GM19372 (cell line): ENCODE measurements around the gene LRMDA.
"Not testable (repeated sequence)": the region's sequence is repeated elsewhere in the genome, so short reads cannot be mapped to it uniquely, and the experiment has no call there.

Experiments
- ATAC-seq: cut with Tn5 transposase; IDR thresholded peaks from one replicate; pipeline ENCODE4 v1.9.1; 2021; ENCODE audit warnings: mild to moderate bottlenecking, low read depth, moderate library complexity; ENCODE audit not compliant: unreplicated experiment

The LRMDA gene

GRCh38 chr10:76504823-76505222 lies 1073.4 kb downstream of the LRMDA start:
- no peak for ATAC-seq

- no peak for ATAC-seq
Observed at GRCh38 chr10:76509446-76509845, 1078.0 kb downstream of the LRMDA start.

DNA sequence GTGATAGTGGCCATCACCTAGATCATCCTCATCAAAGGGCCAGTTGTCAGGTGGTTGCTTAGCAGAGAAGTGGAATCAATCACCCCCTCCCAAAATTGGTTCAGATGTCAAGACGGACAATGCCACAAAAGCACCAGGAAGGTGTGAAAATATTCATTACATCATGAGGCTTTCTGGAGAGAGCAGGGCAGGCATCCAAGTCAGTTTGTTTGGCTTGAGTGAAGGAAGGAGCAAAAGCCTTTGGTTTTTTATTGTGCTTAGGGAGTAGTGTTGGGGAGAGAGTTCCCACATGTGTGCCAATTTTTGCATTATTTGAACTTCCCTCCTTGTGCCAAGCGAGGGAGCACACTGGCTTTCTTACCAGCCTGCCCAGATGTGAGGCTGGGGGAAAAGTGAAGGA lies 1082.9 kb downstream of the LRMDA start:
- ATAC-seq = no peak

- no peak for ATAC-seq
Observed at GRCh38 chr10:76514869-76515268, 1083.4 kb downstream of the LRMDA start.

DNA sequence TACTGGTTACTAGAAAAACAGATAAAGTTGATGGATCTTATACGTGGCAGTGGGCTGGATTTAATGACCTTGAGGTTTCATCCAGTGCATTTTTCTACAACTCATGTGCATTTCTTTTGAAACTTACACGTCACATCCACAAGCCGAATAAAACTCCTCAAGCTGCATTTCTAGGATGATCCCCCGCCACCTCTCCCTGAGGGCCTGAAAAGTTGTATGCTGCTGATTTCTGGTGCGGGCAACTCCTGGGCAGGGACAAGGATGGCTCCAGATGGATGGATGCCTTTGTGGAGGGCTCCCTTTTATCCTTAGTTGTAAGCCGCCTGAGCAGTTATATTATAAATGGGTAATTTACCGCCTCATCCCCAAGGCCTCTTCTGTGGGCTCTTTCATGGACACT lies 1091.1 kb downstream of the LRMDA start:
- ATAC-seq = no peak

DNA sequence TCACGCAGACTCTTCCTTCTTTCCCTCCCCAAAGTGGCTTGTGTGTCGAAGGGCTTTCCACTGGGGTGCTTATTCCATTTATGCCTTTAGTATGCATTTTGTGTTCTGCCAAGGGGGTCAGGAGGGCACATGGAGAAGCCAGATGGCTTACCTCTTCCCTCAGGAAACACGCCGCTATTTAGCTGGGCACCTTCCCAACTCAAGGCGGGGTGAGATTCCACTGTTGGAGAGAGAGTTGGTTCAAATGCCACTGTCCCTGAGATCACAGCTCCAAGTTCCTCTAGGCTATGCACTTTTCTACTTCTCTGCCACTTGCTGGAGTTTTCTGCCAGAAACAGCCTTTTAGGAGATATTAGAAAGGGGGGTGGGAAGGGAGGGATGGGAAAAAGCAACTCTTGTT lies 1091.8 kb downstream of the LRMDA start:
- no peak for ATAC-seq

- ATAC-seq = no peak
Observed at GRCh38 chr10:76523791-76524351, 1092.4 kb downstream of the LRMDA start.

DNA sequence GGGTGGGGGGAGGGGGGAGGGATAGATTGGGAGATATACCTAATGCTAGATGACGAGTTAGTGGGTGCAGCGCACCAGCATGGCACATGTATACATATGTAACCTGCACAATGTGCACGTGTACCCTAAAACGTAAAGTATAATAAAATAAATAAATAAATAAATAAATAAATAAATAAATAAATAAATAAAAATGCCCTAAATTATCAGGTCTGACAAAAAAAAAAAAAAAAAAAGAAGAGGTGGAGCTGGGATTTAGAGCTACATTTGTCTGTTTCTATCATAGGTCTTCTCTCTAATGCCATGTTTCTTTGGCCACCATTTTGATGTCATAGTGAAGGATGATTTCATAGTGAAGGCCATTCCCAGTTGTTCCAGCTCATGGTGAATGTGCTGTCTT lies 1095.4 kb downstream of the LRMDA start:
- not testable (repeated sequence) for ATAC-seq

DNA sequence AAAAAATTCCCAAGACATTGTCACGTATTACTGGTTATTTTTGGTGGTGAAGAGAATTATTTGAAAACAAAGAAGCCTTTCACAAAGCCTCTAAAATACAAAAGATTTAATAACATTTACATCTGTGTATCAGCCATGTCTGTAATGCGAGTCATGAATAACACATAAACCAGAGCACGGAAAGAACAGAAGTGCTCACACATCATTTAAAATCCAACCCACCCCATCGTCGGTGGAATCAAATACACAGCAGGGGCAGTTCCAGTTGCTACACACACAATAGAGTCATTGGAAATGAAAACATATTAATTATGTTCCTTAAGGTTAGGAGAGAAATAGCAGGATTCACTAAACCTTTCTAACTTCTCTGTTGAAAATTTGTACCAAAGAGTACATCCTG lies 1108.9 kb downstream of the LRMDA start:
- ATAC-seq = no peak

GRCh38 chr10:76540786-76541185 lies 1109.4 kb downstream of the LRMDA start:
- ATAC-seq = no peak

DNA sequence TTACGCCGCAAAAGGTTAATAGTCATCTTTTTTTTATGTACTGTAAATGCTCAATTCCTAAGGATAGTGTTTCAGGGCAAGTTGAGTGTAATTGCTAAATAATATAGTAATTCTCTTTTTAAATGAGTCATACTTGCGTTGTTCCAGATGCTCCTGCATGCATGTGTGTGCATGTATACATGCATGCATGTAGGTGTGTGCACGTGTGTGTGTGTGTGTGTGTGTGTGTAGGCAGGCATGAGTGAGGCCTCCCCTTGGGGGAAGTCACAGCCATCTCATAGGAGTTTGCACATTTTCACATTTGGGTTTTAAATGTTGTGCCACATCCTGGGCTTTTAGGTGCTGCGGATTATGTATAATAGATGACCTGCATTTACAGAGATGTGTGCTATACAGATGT lies 1110.4 kb downstream of the LRMDA start:
- no peak for ATAC-seq

DNA sequence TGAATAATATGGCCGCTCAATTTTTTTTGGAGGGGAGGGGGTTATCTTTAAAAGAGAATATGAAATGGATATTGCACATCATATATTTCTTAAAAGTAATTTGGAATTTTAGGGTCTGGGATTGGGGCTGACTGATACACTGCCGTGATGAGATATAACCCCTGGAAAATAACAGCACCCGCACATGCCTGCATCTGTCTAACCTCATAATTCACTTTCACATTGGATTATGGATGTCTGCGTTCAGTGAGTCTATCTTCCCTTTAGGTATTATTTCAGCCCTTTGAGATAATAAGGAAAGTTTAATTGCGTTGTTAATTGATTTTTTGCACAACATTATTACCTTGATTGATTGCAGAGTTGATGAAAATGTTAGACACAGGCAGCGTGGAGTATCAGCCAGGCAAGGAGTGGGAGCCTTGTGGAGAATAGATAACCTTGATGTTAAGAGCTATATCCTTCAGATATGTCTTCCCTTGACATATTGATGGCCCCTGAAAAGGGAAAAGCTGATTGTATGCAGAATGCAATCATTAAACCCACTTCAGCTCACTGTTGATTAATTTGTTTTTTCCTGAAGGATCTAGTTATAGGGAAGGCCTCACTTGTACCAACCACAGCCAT lies 1111.0 kb downstream of the LRMDA start:
- ATAC-seq = no peak

GRCh38 chr10:76543655-76544054 lies 1112.2 kb downstream of the LRMDA start:
- ATAC-seq = no peak

DNA sequence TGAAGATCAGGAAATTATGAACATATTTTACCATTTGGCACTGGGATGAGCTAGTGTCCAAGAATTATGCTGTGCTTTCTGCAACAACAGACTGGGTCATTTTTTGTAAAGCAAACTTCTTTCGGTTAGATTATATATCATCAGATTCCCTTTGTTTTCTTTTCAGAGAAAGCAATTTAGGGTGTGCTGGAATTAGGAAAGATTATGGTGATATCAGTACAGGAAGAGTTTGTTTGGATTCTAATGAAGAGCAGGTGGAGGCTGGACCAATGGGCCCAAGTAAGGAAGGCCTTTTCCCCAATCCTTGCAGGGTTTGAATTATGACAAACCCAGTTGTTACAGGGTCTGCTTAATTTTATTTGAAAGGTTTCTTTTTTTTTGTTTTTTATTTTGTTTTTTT lies 1113.4 kb downstream of the LRMDA start:
- ATAC-seq = no peak

DNA sequence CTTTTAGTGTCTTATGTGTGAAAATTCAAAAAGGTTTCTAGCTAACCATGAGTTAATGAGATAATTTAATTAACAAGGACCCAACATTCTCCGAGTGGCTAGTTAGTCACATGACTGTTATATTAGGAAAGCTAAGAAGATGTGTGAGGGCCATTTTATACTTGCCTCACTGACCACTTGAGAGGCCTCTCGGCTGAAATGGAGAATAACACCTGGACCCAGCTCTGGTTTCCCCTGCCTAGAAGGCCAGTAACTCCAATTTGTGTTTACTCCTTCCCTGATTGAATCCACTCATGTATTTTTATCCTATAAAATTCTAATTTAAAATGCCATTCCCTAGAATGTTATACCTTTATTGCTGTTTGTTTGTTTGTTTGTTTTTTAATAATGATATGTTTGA lies 1115.0 kb downstream of the LRMDA start:
- ATAC-seq = no peak

GRCh38 chr10:76547352-76547972 lies 1116.0 kb downstream of the LRMDA start:
- ATAC-seq = no peak

DNA sequence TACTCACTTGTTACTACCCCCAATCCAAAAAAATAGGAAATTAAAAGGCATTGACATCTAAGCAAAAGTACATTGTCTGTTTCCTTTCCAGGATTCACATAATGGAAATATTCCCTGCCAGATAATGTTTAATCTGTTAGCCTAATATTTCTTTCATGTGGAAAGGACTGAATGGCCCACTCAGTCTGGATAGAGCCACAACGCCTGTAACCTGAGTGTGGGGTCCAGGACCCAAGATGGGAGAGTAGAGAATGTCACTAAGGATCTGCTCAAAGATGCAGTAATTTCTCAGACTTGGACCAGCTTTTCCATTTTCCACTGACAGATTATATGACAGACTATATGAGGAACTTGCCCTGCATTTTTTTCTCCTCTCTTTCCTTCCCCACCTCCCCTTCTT lies 1117.3 kb downstream of the LRMDA start:
- no peak for ATAC-seq

GRCh38 chr10:76549171-76549570 lies 1117.7 kb downstream of the LRMDA start:
- ATAC-seq = no peak

DNA sequence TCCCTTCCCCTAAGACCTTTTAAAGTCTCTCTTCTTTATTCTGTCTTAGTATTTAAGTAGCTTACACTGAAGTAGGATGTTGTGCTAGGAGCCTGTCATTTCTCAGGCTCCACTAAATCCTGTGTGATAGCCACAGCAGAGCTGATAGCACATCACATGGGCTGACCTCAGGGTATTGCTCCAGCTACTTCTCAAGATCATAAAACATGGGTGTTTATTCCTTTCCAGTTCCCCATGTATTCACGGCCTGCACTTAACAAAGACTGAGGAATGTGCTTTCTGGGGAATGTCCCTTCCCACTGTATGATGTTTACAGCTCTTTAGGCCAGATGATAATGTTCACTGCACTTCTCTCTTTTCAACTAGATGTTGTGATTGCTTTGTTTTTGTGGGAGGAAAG lies 1119.4 kb downstream of the LRMDA start:
- ATAC-seq = no peak

GRCh38 chr10:76552091-76552873 lies 1120.9 kb downstream of the LRMDA start:
- no peak for ATAC-seq

GRCh38 chr10:76553263-76554032 lies 1122.0 kb downstream of the LRMDA start:
- ATAC-seq = no peak
